Type B pancreatic cell (in vitro differentiated cells): Measurements from ENCODE around the gene SGMS1. TPM values are rescaled to one million over a fixed set of nuclear protein-coding genes. Genes with fewer than 3 reads are reported as not detected.

Experiments
- DNase-seq: peaks from one replicate; pipeline ENCODE4 v3.0.0; 2021; ENCODE audit warnings: mixed read lengths; ENCODE audit not compliant: unreplicated experiment; ENCODE audit errors: extremely low spot score
- H3K27ac Mint-ChIP-seq: 2 replicates; pipeline ENCODE4 v1.8.0; 2021; ENCODE audit warnings: mild to moderate bottlenecking, mixed read lengths
- H3K27me3 Mint-ChIP-seq: 2 replicates; pipeline ENCODE4 v1.8.0; 2021; ENCODE audit warnings: mixed read lengths
- H3K36me3 Mint-ChIP-seq: 2 replicates; pipeline ENCODE4 v1.8.0; 2021; ENCODE audit warnings: mixed read lengths
- H3K4me1 Mint-ChIP-seq: one replicate; pipeline ENCODE4 v1.8.0; 2021; ENCODE audit warnings: mixed read lengths; ENCODE audit not compliant: unreplicated experiment
- H3K4me3 Mint-ChIP-seq: 2 replicates; pipeline ENCODE4 v1.8.0; 2021; ENCODE audit warnings: mild to moderate bottlenecking, mixed read lengths
- H3K9me3 Mint-ChIP-seq: 2 replicates; pipeline ENCODE4 v1.8.0; 2021; ENCODE audit warnings: mixed read lengths
- total RNA-seq: library from RNA; stranded (reverse); gene quantifications from 2 replicates; pipeline ENCODE4 v1.2.1, GENCODE V29; 2021; ENCODE audit warnings: low replicate concordance
- TF ChIP-seq, protein P1 (sequence below): fragments of 200-600 bp; sonication (generic); conservative IDR thresholded peaks from 2 replicates; pipeline ENCODE4 v1.5.0; 2021; ENCODE audit warnings: antibody characterized with exemption, mild to moderate bottlenecking

SGMS1 gene
- total RNA-seq, 1 donor from 2014 or later: 15.1 TPM

DNA sequence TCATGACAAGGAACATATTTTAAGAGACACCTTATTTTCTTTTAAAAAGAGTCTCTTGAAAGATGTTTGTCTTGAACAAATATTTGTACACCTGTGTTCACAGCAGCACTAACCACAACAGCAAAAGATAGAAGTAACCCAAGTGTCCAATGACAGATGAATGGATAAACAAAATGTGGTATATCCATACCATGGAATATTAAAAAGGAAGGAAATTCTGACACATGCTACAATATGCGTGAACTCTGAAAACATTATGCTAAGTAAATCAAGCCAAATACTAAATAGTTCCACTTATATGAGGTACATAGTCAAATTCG lies 17.8 kb downstream of the SGMS1 start:
- no peak overlapping the region for H3K4me3 Mint-ChIP-seq
- peaks cover 23% of the 10 kb centered on the region for H3K4me1 Mint-ChIP-seq
- H3K36me3 Mint-ChIP-seq: no peaks in the 10 kb centered on the region
- DNase-seq: no peak
- H3K27me3 Mint-ChIP-seq: no peaks in the 10 kb centered on the region
- no peak overlapping the region for H3K27ac Mint-ChIP-seq
- TF ChIP-seq, protein P1, sequence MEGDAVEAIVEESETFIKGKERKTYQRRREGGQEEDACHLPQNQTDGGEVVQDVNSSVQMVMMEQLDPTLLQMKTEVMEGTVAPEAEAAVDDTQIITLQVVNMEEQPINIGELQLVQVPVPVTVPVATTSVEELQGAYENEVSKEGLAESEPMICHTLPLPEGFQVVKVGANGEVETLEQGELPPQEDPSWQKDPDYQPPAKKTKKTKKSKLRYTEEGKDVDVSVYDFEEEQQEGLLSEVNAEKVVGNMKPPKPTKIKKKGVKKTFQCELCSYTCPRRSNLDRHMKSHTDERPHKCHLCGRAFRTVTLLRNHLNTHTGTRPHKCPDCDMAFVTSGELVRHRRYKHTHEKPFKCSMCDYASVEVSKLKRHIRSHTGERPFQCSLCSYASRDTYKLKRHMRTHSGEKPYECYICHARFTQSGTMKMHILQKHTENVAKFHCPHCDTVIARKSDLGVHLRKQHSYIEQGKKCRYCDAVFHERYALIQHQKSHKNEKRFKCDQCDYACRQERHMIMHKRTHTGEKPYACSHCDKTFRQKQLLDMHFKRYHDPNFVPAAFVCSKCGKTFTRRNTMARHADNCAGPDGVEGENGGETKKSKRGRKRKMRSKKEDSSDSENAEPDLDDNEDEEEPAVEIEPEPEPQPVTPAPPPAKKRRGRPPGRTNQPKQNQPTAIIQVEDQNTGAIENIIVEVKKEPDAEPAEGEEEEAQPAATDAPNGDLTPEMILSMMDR: no peak
- H3K9me3 Mint-ChIP-seq: no peaks in the 10 kb centered on the region

DNA sequence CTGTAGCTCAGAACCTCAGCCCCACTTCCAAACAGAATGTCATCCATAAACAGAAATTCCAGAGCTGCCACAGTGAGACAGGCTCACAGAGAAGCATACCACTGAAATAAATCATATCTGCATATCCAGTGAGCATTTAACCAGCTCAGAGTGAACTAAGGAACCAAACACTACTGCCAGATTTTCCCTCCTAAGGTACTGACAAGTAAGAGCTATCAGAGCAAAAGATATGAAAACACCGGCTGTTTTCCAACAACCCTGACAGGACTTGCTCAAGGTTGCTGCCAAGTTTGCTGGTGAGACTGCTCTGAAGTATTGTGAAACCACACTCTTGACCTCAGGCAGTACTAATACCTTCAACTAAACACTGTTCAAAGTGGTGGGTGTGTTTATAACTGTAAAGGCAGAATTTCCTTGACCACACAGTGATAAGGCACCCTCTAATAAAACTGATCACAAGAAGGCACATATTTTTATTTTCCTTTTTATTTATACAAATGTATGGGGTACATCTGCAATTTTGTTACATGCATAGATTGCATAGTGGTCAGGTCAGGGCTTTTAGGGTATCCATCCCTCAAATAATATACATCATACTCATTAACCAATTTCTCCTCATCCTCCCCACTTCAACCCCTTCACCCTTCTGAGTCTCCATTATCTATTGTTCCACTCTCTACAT lies 18.3 kb downstream of the SGMS1 start:
- Mint-ChIP-seq H3K36me3 (no peaks in the 10 kb centered on the region), H3K4me3 (peak overlapping the region; percentile 18), H3K27me3 (no peaks in the 10 kb centered on the region), H3K9me3 (no peaks in the 10 kb centered on the region), H3K27ac (peak overlapping the region; percentile 54), H3K4me1 (peaks cover 22% of the 10 kb centered on the region)
- TF ChIP-seq, protein P1: no peak
- DNase-seq: no peak

DNA sequence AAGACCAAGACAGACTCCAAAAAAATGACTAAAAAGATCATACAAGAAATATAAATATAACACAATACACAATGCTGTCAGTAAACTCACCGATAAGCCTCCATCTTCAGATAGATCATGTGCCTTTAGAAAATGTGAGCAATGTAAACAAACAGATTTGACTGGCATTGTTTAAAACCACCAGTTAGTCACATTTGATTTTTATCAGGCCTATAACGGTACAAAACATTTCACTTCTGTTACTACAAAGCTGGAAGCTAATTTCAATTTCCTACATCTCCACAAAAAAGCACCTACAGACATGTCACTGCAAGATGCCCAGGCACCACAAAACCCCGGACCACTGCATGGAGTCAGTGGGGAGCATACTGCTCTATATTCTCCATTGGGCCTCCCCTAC lies 18.9 kb downstream of the SGMS1 start:
- TF ChIP-seq, protein P1: no peak
- DNase-seq: no peak
- Mint-ChIP-seq H3K27me3 (no peaks in the 10 kb centered on the region), H3K36me3 (no peaks in the 10 kb centered on the region), H3K9me3 (no peaks in the 10 kb centered on the region), H3K4me3 (peak overlapping the region; percentile 18), H3K27ac (peak overlapping the region; percentile 54), H3K4me1 (peaks cover 17% of the 10 kb centered on the region)

DNA sequence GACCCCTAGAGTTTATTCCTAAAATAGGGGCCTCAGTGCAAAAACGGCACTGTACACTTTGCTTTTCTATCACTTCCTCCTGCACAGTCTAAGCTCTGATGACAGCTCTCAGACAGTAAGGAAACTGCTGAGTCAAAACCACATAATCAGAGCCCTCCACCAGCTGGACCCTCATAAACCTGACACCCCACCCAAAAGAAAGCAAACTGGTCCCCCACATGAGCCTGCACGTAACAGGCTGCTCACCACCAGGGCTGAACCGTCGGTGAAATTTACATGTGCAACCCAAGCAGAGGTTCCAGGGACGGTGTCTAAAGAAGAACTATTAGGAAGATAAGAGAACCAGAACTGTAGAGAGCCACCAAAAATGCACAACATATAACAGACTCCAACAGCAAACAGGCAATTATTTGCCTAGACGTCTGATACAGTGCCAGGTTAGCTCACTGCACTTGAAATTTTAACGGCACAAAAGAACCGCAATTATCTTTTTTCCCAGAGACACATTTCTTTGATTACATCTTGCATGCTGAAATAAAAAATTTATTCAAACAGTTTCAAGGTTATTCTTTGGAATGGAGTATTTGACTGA lies 19.6 kb downstream of the SGMS1 start:
- TF ChIP-seq, protein P1: no peak
- H3K4me3 Mint-ChIP-seq: peak overlapping the region; percentile 50
- H3K9me3 Mint-ChIP-seq: no peaks in the 10 kb centered on the region
- H3K27me3 Mint-ChIP-seq: no peaks in the 10 kb centered on the region
- H3K27ac Mint-ChIP-seq: peak overlapping the region; percentile 65
- no peaks in the 10 kb centered on the region for H3K36me3 Mint-ChIP-seq
- DNase-seq: no peak
- peaks cover 17% of the 10 kb centered on the region for H3K4me1 Mint-ChIP-seq

DNA sequence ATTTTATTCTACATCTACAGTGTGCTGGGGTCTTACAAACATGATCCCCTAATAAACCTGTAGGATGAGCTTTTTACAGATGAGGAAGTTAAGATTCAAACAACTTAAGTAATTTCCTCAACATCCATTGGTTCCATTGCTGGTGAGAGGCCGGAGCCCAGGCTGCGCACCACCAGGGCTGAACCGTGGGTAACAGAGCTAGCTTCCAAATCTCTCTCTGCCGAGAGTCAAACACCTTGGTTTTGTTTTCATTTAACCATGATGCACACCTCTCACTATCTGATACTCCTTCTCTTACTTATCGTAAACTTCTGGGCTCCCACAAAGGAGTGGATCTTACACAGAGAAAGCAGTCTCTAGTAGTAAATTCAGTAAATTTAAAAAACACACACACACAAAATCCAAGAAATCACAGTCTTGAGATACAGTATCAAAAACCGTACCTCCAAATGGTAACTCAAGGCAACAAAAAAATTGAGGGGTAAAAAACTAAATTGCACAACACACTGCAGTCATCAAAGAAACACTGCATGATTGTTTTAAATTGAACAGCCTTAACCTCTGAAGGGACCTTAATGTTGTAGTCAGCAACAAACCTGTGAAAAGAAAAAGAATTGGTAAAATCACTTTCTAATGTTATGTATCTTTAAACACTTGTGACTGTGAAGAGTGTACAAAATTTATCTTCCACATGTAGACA lies 20.5 kb downstream of the SGMS1 start:
- Mint-ChIP-seq H3K27ac (no peak overlapping the region), H3K36me3 (no peaks in the 10 kb centered on the region), H3K27me3 (no peaks in the 10 kb centered on the region), H3K4me1 (peaks cover 17% of the 10 kb centered on the region), H3K4me3 (no peak overlapping the region), H3K9me3 (no peaks in the 10 kb centered on the region)
- DNase-seq: no peak
- TF ChIP-seq, protein P1: no peak
